Kidney glomerular epithelial cell (primary cell): Measurements from ENCODE around the gene RAB6B.

Experiments used
- DNase-seq: peaks from one replicate; lab custom pipeline; 2025; lab: John Stamatoyannopoulos, UW

Gene RAB6B

DNA sequence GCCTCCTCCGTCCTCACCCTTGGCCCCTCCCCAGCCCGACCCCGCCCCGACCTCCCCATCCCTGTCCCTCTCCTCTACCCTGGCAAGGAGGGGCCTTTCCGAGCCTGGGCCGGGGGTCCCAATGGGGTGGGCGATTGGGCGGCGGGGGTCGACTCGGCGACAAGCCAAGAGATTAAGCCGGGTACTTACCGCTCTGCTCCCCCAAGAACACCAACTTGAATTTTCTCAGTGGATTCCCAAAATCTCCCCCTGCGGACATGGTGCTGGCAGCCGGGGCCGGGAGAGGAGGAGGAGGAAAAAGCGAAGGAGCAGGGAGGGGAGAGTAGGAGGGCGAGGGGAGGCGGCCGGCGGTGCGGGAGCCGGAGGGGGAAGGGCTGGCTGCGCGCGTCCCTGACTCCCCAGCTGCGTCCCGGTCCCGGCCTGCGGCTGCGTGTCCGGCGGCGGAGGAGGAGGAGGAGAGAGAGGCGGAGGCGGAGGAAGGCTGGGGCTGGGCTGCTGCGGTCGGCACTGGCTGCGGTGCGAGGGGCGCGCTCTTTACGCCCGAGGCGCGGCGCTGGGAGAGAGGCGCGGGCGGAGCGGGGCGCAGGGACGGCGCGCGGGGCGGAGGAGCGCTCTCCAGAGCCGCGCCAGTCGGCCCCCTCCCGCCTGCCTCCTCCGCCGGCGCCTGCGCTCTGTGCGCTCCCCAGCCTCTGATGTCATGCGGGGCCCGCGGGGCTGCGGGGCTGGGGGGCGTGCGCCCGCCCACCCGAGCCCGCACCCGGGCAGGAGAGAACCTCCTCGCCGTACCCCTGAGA lies at the start of gene RAB6B:
RAB6B (minus strand) TSS at position 675 of the 794 bp plus-strand sequence; CDS start at position 259, 416 bp downstream.
- DNase-seq, result peak; percentile 9

DNA sequence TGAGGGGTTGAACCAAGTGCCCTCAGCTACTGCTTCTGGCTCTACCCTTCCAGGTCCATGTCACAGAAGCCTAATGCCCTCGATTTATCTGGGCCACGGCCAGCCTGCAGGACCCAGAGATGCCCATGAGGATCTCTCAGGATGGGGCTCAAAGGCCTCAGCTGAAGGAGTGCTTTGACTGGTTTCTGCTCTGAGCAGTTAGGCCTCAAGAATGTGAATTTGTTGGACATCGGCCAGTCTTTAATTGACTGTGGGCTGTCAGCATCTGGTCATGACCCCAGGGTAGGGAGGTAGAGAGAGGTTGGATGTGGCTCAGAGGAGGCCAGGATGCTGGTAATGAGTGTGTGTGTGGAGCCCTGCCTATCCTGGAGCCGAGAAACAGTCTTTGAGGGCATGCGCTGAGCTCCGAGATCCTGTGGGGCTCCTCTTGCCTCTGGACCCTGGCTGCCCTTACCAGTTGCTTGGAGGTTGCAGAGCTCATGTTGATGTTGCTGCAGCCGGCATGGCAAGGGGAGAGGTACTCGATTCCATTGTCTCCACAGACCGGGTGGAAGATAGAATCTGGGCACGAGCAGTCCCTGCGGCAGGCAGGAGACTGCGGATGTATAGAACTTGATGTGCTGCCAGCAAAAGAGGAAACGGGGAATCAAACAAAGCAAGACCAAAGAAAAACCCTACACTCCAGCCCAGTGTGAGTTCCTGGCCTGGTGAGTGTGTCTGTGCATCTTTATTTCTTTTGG lies 49.1 kb upstream of the RAB6B start:
- peak; percentile 79 for DNase-seq

DNA sequence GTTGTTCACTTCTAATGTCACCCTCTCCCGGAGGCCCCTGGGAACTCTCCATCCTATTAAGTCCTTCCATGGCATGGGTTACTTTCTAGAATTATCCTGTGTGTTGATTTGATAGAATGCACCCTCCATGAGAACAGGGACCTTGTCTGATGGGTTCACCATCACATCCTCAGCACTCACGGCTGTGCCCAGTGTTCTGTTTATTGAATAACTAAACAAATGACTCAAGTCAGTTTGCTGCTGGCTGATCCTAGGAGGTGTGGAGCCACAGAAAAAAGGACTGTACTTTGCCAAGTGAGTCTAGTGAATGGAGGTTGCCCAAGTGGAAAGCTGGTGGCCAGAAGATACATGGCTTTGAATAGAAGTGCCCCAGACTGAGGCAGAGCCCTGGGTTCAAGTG lies 48.5 kb upstream of the RAB6B start:
- no peak for DNase-seq

DNA sequence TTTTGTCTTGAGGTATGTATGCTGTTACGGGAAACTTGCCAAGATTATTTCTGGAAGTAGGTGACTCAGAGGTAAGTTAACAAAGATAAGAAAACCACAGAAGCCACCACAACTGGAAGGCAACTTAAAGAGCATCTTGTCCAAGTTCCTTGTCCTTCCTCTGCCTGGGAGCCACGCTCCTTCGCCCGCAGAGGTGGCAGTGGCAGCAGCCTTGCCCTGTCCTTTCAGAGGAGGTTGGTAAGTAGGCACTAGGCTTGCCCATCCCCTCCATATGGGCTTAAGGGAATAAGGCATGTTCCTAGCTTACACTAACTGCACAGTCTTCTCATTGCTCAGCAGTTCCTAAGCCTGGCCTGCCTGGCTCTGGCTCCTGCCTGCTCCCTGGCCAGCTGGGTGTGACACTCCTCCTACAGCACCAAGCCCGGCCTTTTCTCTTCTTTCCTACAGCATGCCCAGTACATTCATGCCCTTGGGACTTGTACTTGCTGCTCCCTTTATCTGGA lies 48.0 kb upstream of the RAB6B start:
- peak; percentile 93 for DNase-seq

DNA sequence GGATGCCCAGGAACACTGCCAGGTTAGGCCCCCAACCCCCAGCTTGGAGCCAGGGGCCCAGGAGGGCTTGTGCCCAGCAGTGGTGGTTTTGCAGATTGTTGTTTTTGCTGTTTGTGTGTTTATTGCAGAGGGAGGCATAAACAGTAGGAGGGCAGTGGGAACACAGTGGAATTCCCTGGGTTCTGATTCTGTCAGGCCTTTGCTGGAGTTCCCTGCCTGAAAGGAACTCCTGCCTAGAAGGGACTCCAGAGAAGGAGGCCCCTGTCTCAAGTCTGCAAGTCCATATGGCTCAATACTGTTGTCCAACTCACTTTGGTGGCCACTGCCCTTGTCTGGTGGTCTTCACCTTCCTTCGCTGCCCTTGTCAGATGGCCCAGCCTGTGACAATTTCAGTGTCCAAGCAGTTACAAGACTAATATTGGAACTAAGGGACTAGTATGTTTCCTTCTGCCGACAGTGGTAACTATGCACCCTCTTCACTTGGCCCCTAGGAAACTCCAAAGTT lies 47.4 kb upstream of the RAB6B start:
- no peak for DNase-seq

DNA sequence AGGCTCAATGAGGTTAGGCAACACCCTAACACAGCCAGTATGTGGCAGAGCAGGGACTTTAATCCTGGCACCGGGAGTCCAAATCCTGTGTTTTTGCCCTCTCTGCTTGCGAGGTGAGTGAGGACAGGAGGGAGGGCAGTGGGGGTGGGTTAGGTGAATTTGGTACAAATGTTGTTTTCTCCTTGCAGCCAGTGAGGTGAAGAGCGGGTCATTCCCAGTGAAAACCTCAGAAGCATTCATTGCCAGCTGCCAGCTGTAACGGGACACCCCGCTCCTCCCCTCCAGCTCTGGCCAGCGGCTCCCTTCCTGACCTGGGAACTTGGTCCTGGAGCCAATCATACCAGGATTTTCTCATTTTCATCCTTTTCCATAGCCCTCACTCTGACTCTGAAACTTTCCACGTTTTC lies 45.7 kb upstream of the RAB6B start:
- no peak for DNase-seq

DNA sequence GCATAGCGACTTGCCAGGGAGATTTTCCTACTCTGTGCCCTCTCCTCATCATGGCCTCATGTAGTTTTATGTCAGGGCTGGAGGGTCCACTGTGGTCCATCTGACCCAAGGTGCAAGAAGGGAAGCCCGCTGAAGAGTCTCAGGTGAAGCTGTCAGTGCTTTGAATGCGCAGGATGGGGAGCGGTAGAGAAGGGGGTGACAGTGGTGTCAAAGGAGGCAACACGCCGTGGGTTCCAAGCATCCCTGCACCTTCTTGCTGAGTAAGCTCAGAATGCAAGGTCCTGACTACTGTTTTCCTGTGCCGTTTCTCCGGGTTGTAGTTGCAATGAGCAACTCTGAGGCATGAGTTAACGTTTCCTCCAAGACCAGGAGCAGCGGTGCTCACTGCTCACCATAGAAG lies 44.9 kb upstream of the RAB6B start:
- no peak for DNase-seq

DNA sequence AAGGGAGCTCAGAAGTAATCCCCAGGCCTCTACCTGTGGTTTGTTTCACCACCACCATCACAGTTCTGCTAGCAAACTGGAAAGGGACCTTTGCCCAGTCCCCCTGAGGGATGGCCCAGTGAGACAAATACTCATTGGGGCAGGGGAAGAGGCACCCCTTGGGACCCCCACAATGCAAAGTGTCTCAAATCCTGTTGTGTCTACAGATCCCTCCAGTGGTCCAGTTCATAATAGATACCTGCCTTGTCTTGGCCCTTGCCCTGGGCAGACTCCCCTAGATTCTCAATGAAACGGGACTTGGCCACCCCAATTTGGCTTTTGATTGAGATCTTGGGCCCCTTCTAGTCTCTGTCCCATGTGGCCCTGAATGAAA lies 43.8 kb upstream of the RAB6B start:
- no peak for DNase-seq

DNA sequence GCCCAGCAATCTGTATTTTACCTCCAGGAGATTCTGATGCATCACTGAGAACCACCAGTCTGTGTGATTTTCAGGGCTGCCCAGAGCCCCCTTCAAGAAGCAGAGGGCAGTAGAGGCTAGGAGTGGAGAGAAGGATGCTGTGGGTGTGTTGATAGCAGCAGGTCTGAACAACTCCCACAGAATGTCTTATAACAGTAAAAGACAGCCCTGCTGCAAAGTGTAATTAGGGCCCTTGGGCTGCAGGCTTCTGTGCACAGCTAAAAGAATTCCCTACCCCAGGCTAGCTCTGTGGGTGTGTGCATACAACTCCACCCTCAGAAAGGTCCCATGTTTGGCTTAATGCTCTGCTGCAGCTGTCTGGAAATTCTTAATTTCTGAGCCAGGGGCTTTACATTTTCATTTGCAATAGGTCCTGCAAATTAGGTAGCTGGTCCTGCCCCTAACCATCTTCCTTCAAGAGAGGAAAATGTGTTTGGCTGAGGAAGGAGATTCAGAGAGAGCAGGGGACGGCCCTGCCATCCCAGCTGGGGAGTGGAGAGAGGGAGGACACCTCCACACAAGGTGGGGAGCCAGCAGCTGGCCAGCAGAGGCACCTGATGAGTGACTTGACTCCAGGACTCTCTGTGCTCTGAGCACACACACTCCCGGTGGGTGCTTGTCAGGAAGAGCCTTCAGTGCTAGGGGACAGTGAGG lies 43.2 kb upstream of the RAB6B start:
- DNase-seq, result peak; percentile 11

DNA sequence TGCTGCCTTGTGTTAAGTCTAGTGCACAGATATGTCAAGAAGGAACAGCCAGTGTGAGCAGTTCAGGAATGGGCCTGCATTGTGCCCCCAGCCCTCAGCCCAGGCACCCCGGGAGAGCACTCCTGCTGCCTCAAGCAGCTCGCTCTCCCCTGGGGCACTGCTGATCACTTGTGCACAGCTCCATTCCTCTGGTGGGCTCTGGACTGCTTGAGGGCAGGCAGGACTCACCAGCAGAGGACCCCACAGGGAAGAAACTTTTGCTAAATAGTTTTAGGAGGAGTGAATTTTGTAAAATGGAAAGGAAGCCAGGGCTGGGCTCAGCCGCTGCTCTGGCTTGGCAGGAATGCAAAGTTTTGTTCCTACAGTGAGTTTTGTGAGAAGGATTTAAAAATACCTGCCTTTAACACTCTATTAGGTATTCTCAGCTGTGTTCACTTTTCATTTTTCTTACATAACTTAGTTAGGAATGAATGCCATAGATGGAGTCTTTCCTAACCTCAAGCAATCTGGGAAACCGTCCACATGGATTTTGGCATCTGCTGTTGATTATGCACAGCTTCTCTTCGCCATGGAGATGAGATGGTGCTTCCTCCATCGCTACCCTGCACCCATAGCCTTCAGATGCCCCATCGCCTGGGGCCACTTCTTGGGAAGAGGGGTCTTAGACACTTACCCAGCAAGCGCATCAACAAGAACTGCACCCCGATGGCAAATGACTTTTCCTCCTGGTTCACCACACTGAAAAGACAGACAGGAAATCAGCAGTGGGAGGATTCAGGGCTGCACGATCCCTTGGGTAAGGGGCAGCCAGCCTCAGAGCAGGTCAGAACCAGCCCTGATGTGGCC lies 42.3 kb upstream of the RAB6B start:
- no peak for DNase-seq

DNA sequence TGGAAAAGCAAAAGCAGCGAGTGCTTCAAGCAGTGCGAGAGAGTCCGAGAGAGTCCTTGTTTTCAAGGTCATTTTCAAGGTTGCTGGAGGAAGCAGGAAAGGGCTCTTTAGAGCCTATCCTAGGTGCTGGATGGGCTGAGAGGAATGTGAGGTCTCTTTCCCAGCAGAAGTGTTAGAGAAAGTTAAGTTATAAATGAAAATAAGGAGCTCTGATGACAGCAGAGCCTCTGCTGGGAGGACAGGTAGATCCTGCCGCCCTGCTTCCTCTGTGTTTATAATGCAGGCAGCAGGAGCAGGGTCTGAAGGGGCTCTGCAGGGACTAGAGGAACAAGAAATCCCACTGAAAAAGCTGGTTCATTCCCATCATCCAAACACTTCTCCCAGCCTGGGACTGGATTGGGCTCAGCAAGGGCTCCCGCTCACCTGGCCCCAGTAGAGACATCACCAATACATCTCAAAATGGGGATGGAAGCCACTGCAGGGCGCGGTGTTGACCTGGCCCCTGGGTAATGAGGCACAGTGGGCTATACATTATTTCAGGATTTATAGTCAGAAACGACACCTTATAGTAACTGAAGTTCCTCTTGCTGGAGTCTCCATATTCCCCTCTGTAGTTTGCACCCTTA lies 41.5 kb upstream of the RAB6B start:
- DNase-seq, result no peak

DNA sequence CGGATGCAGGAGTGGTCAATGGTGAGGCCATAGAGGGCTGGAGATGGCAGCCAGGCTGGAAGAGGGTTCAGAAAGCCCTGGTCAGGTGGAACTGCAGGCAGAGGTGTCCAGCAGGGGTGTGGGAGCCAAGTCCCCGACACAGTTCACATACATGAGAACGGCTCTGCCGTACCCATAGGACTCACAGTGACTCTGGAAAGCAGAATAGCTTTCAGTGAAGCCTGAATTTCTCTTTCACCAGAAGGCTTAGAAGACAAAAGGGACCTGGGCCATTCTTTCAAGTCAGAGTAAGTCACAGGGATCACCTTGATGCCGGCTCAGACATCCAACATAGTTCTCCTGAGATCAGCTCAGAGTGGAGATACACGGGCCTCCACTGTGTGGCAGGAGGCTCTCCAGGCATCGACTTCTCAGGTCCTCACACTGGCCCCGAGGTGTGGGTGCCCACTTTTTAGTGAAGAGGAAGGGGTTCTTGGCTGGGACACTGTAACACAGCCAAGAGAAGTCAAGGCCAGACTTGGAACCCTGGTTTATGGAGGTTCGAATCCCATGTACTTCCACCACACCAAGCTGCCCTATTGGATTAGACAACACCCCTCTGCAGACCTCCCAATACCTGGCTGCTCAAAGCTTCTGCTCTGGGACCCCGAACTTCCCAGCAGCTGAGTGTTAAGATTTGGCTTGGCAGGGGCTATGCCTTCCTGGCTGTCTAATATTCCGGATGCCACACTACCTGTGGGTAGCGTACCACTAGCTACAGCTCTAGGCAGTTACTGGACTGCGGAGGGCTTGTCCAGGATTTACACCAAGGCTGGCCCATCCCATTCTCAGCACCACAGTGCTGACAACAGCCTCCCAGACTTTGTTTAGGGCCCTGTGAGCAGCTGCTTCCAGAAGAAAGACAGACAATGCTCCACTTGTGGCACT lies 40.4 kb upstream of the RAB6B start:
- no peak for DNase-seq

DNA sequence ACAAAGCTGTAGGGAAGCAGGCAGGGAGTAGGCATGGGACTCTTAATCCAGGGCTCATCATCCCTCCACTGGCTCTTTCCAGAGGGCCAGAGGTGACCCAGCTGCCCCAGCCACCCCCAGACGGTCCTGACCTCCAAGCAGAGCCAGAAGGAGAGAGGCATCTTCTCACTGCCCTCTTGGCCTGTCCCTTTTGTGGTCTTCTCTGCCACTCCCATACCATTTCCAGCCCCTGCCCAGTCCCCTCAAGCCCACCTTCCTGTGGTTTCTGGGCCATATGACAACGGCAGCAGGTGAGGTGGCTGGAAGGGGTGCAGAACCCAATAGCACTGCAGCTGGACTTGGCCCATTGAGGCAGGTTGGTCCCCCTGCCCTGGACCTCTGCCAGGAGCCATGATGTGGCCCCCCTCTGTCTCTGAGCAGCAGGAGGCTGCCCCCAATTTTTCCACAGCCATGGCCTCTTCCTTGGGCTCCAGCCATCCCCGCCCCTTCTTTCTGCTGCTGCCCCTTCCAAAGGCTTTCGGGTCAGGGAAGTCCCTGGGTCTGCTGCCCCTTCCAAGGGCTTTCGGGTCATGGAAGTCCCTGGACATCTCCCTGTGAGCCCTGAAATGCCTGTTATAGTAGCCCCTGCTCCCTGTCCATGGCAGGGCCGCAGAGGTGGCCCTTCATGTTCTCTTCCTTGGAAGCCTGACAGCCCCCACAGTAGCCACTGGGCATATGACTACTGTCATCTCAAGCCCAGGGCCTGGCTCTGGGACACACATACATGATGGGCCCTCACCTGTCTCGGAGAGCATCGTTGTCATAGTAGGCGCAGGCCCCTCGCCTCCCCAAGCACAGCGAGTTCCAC lies 39.5 kb upstream of the RAB6B start:
- DNase-seq, result no peak

DNA sequence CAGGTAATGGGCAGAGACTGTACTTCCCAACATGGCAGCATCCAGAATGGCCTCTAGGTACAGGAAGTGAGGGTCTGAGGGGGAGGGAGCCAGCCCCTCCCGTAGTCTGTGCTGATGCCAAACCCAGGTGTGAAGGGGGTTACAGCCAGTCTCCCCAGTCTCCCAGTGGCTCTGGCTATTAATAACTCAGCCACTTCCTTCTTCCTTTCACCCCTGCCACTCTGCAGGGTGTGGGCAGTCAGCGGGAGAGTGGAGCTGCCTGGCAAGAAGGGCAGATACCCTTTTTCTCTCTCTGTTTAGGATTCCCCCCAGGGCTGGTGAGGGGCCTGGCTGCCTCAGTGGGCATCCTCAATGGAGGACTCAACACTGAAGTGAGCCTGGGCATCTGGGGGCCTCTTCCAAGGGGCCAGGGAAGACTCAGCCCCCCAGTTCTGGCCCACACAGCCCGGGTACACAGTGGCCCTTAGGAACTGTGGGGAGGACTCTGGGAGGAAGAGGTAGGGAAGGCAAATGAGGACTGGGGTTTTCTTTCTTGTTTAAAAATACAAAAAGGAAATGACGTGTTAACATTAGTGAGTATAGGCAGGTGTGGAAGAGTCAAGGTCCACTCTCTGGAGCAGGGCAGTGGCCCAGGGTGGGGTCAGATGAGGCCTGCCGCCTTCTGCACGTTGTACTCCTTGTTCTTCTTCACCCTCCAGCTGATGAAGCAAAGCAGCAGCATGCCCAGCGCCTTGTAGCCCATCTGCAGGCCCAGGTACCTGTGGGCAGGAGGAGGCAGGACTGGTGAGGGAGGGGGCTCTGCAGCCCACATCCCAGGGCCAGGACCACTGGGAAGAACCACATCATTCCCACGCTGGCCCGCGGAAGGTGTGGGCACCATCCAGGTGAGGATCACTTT lies 38.6 kb upstream of the RAB6B start:
- DNase-seq, result no peak

DNA sequence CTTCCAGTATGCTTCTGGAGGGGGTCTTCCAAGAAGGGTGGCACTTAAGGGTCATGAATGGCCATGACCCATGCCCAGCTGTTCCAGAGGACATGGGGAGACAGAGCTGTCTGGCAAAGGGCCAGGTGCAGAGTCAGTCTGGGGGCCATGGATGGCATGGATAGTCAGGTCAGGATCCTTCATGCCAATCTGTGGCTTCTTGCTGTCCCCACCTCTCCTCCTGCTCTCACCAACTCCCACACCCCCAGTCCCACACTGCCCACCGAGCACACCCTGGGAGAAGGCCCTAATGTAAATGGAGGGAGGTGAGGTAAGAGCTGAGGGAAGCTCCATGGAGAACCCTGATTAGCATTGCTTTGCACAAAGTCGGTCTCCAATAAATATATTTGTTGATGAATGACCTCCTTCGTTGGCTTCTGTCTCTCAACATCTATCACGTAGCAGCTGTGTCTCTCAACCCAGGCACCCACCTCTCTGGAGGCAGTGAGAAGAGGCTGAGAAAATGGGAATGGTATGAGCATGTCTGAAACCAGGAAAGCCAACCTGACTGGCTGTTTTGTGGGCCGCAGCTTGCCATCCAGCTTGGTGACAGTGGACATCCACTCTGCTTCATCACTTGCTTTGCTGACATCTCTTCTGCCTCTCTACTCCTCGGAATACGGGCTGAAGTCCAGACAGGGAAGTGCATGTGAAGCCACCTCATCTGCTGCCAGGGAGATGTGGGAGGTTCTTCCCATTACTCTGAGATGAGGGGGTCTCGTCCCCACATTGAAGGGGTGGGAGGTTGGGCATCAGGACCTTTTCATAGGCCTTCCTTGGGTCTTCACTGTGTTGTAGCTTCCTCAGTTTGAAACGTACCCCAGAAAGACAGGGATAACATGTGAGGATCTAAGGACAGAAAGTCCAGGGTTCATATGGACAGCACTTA lies 37.7 kb upstream of the RAB6B start:
- no peak for DNase-seq

DNA sequence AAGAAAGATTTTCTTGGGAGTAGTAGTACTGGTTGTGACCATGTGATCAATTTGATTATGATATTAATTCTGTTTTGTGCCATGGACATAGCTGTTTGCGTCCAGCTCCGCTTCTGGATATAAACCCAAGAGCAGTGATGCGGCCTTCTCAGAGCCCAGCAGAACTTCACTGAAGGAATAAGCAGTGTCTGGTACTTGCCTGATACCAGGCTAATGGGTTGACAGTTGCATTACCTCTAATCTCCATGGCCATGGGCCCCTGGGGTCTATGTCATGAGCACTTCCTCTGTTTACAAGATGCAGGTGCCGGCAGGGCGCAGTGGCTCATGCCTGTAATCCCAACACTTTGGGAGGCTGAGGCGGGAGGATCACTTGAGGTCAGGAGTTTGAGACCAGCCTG lies 36.3 kb upstream of the RAB6B start:
- no peak for DNase-seq

DNA sequence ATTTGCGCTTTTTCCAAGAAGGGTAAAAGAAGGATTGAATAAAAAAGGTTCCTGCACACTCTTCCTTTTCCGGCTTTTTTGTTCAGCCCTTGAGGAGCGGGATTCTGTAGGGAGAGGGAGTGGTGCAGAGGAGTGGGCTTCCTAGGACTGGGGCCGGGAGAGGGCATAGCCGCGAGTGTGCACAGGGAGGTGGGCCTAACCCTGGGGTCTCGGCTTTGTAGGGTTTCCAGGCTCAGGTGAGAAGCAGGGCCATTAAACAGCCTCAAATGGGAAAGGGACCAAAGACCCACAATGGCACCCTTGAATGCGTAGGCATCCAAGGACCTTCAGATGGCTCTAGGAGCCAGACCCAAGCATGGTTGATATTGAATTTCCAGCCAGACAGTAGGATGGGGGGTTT lies 35.4 kb upstream of the RAB6B start:
- no peak for DNase-seq
